GM21576 (cell line): ENCODE results near the gene SMIM27.
"Not testable (repeated sequence)": the region's sequence is repeated elsewhere in the genome, so short reads cannot be mapped to it uniquely, and the experiment has no call there.

Experiments used
- ATAC-seq: cut with Tn5 transposase; IDR thresholded peaks from one replicate; pipeline ENCODE4 v1.9.1; 2021; ENCODE audit warnings: mild to moderate bottlenecking, moderate library complexity; ENCODE audit not compliant: unreplicated experiment

SMIM27 gene

GRCh38 chr9:32596096-32596865, 44.2 kb downstream of the SMIM27 start:
- no peak for ATAC-seq

- no peak for ATAC-seq
Measured at GRCh38 chr9:32596936-32597335, 44.8 kb downstream of the SMIM27 start.

GRCh38 chr9:32599021-32599420, 46.9 kb downstream of the SMIM27 start:
- ATAC-seq, result not testable (repeated sequence)
